Keratinocyte (primary cell): ENCODE data around the gene TOX2.

Source experiments
- CTCF ChIP-seq, 3 experiments: IDR thresholded peaks in 1 of 3; conservative IDR thresholded peaks in 1 of 3; optimal IDR thresholded peaks in 1 of 3; 2 replicates in 2 of 3; 3 replicates in 1 of 3; pipeline versions ENCODE3 to v1.5.1; 2011; ENCODE audit warnings: low read length in 3 of 3, mild to moderate bottlenecking in 3 of 3, moderate library complexity in 2 of 3, control low read depth in 1 of 3, inconsistent platforms in 1 of 3; ENCODE audit not compliant: insufficient read depth in 2 of 3; ENCODE audit errors: extremely low read depth in 1 of 3
- EZH2 ChIP-seq: IDR thresholded peaks from one replicate; pipeline ENCODE4 v1.6.1; 2012; ENCODE audit warnings: inconsistent platforms, mild to moderate bottlenecking, low read length, moderate library complexity

DNA sequence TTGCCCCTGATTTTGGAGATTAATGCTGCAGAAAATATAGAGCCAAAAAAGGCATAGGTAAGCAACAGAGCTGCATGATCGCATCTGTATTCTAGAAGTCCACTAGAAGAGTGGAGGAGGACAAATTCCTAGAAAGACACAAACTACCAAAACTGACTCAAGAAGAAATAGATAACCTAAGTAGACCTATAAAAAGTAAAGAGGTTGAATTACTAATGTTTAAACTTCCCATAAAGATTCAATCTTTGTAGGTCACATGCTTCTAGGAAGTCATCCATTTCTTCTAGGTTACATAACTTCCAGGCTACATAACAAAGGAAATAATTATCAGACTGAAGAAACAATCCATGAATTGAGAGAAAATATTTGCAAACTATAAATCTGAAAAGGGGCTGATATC lies 187.9 kb downstream of the TOX2 start:
- TF ChIP-seq CTCF (optimal IDR thresholded peaks at IDR 0.05 in 1 of 3, IDR thresholded peaks at IDR 0.05 in 1 of 3, conservative IDR thresholded peaks at IDR 0.05 in 1 of 3; ENCODE audit: extremely low read depth in 1 of 3, insufficient read depth in 2 of 3, low read length in 3 of 3) (no peak), EZH2 (no peak)
